HepG2 (cell line): ENCODE measurements around the gene CRKL. TPM values are rescaled to one million over a fixed set of nuclear protein-coding genes. Genes with fewer than 3 reads are reported as not detected.

Experiments
- CEBPB ChIP-seq: IDR thresholded peaks from 2 replicates; pipeline ENCODE4 v1.6.1; 2011; ENCODE audit warnings: low read depth, low read length, improper control_type of control experiment, borderline replicate concordance
- CEBPG ChIP-seq: IDR thresholded peaks from 2 replicates; pipeline ENCODE4 v1.6.1; 2016
- CREB1 ChIP-seq, 2 experiments: fragments of 450-650 bp in 1 of 2; IDR thresholded peaks; 2 replicates each; pipeline ENCODE4 v1.6.1; 2016 to 2017; ENCODE audit warnings: control low read depth in 1 of 2, mild to moderate bottlenecking in 1 of 2, missing compliant biosample characterization in 1 of 2, missing genetic modification characterization in 1 of 2
- ELF1 ChIP-seq: sonication (generic); formaldehyde crosslinking; IDR thresholded peaks from 2 replicates; pipeline ENCODE4 v1.4.0; 2020; ENCODE audit warnings: missing genetic modification reagents
- EP300 ChIP-seq, 3 experiments: sonication (generic) in 1 of 3; formaldehyde crosslinking in 1 of 3; IDR thresholded peaks; 2 replicates each; pipeline versions ENCODE4 v1.5.1 to v1.6.1; 2011 to 2020; ENCODE audit warnings: low read depth in 2 of 3, low read length in 2 of 3, borderline replicate concordance in 1 of 3, improper control_type of control experiment in 1 of 3, mild to moderate bottlenecking in 1 of 3, missing genetic modification reagents in 1 of 3, moderate library complexity in 1 of 3
- FOSL1 ChIP-seq: sonication (generic); formaldehyde crosslinking; IDR thresholded peaks from 2 replicates; pipeline ENCODE4 v1.9.0; 2021; ENCODE audit warnings: missing genetic modification reagents, borderline replicate concordance
- FOSL2 ChIP-seq: sonication (generic); formaldehyde crosslinking; IDR thresholded peaks from 2 replicates; pipeline ENCODE4 v1.4.0; 2020; ENCODE audit warnings: missing genetic modification reagents
- GATAD2A ChIP-seq: IDR thresholded peaks from 2 replicates; pipeline ENCODE4 v1.6.1; 2016
- KAT8 ChIP-seq: IDR thresholded peaks from 2 replicates; pipeline ENCODE4 v1.6.1; 2016; ENCODE audit warnings: missing genetic modification reagents, missing compliant biosample characterization
- NFE2L1 ChIP-seq: sonication (generic); formaldehyde crosslinking; IDR thresholded peaks from 2 replicates; pipeline ENCODE4 v1.4.0; 2020; ENCODE audit warnings: missing genetic modification reagents, mild to moderate bottlenecking, borderline replicate concordance
- NR1H2 ChIP-seq: sonication (generic); formaldehyde crosslinking; IDR thresholded peaks from 2 replicates; pipeline ENCODE4 v1.8.1; 2022; ENCODE audit warnings: low read depth, missing genetic modification reagents, borderline replicate concordance
- NR2C2 ChIP-seq: sonication (generic); formaldehyde crosslinking; IDR thresholded peaks from 2 replicates; pipeline ENCODE4 v1.4.0; 2020; ENCODE audit warnings: missing genetic modification reagents, mild to moderate bottlenecking, moderate library complexity, borderline replicate concordance
- RNF219 ChIP-seq: sonication (generic); formaldehyde crosslinking; IDR thresholded peaks from 2 replicates; pipeline ENCODE4 v1.5.0; 2020; ENCODE audit warnings: mild to moderate bottlenecking, missing genetic modification reagents
- SAP130 ChIP-seq: IDR thresholded peaks from 2 replicates; pipeline ENCODE4 v1.6.1; 2016; ENCODE audit warnings: low read depth
- SMAD3 ChIP-seq: sonication (generic); formaldehyde crosslinking; IDR thresholded peaks from 2 replicates; pipeline ENCODE4 v1.4.0; 2020; ENCODE audit warnings: missing genetic modification reagents
- ZBTB20 ChIP-seq: sonication (generic); formaldehyde crosslinking; IDR thresholded peaks from 2 replicates; pipeline ENCODE4 v1.8.1; 2023; ENCODE audit warnings: missing genetic modification reagents, low read depth, mild to moderate bottlenecking, borderline replicate concordance
- ZBTB25 ChIP-seq: IDR thresholded peaks from 2 replicates; pipeline ENCODE4 v1.6.1; 2018; ENCODE audit warnings: missing genetic modification reagents
- ZNF441 ChIP-seq: sonication (generic); formaldehyde crosslinking; IDR thresholded peaks from 2 replicates; pipeline ENCODE4 v1.7.0; 2021; ENCODE audit warnings: missing genetic modification reagents, borderline replicate concordance
- ZNF605 ChIP-seq: sonication (generic); formaldehyde crosslinking; IDR thresholded peaks from 2 replicates; pipeline ENCODE4 v1.8.0; 2022; ENCODE audit warnings: mild to moderate bottlenecking, missing genetic modification reagents
- ZNF644 ChIP-seq: IDR thresholded peaks from 2 replicates; pipeline ENCODE4 v1.6.1; 2016; ENCODE audit warnings: low read depth
- polyA plus RNA-seq, 8 experiments: library from polyadenylated mRNA; depleted of rRNA in 3 of 8; stranded (reverse) in 7 of 8; unstranded in 1 of 8; fragments of >200 nt; fragmentation: Illumina TruSeq in 4 of 8; extraction: Trizol in 4 of 8; gene quantifications; 2 replicates each; pipeline versions ENCODE4 v1.2.1 to v1.2.3, GENCODE V29; 2011 to 2016; ENCODE audit warnings: low read depth in 4 of 8, missing spikeins in 1 of 8, mixed read lengths in 1 of 8; ENCODE audit not compliant: insufficient read depth in 1 of 8
- total RNA-seq, 5 experiments: library from RNA; depleted of rRNA; stranded (reverse); fragments of >200 nt; fragmentation: Illumina TruSeq; extraction: Trizol; gene quantifications; 2 replicates each; pipeline ENCODE4 v1.2.3, GENCODE V29; 2016; ENCODE audit warnings: low read depth in 1 of 5
- TF ChIP-seq, protein P1 (sequence below): sonication (generic); formaldehyde crosslinking; IDR thresholded peaks from 2 replicates; pipeline ENCODE4 v1.5.0; 2020; ENCODE audit warnings: missing genetic modification reagents, mild to moderate bottlenecking, borderline replicate concordance
- TF ChIP-seq, protein P2 (sequence below), 2 experiments: fragments of 450-650 bp in 1 of 2; sonication (generic) in 1 of 2; formaldehyde crosslinking; IDR thresholded peaks; 2 replicates each; pipeline versions ENCODE4 v1.5.0 to v1.8.0; 2020 to 2022; ENCODE audit warnings: mild to moderate bottlenecking in 1 of 2, missing genetic modification reagents in 1 of 2

Gene CRKL
- total and polyA plus RNA-seq, 2 of the 13 experiments (the other 11 are each of a cell fraction or from before 2014, with no cell fraction given) = 37.4 to 60.6 TPM

DNA sequence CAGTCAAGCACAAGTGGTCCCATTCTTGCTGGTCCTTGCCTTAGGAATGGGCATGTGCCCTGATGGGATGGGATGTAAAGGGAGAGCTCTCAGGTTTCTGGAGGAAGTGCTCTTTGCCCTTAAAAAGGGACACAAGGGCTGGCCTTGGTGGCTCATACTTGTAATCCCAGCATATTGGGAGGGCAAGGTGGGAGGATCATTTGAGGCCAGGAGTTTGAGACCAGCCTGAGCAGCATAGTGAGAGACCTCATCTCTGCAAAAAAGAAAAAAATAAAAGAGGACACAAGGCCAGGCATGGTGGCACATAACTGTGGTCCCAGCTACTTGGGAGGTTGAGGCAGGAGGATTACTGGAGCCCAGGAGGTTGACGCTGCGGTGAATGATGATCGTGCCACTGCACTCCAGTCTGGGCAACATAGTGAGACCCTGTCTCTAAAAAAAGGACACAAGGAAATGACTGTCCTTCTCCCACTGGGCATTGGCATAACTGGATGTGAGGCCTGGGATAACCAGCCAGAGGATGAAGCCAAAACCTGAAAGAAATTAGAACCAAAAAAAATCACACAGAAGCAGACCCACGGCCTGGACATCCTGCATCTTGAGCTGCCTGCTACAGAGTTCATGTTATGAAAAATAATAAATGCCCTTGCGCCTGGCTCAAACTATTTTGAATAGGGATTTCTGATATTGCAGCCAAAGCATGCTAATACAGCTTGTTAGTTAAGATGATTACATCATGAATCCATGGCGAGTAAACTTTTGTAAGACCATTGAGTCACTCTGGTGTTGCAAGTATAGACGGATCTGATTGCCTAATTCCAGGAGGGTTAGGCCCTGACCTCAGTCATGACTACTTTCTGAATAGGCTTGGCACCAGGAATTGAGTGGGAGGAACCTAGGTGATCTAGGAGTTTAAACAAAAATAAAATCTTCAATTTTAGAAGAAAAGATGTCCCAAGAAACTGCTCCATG, 12.9 kb upstream of the CRKL start (continued):
- TF ChIP-seq ELF1 (CRISPR knock-in tag) (0 out of 2 replicates have a peak, but pooled peaks have one; percentile 10), ZNF605 (CRISPR knock-in tag) (no peak), SMAD3 (peak; percentile 65; the same call in 1 of the 2 replicates), NR2C2 (CRISPR knock-in tag) (peak; percentile 73; the same call in 1 of the 2 replicates), RNF219 (CRISPR knock-in tag) (no peak), EP300 (IDR thresholded peaks at IDR 0.05; ENCODE audit: low read depth in 2 of 2, low read length in 2 of 2) (peak in 1 of 2 experiments; percentile 39; a peak in 1 of 4 replicates), EP300 (CRISPR knock-in tag; IDR thresholded peaks at IDR 0.05; ENCODE audit: borderline replicate concordance) (0 out of 2 replicates have a peak, but pooled peaks have one; percentile 12), ZNF644 (0 out of 2 replicates have a peak, but pooled peaks have one; percentile 40), NR1H2 (CRISPR knock-in tag) (no peak), CREB1 (IDR thresholded peaks at IDR 0.05) (peak; percentile 20; the same call in 1 of the 2 replicates), CREB1 (CRISPR knock-in tag; IDR thresholded peaks at IDR 0.05) (no peak), FOSL2 (CRISPR knock-in tag) (peak; percentile 98), ZBTB25 (CRISPR knock-in tag) (0 out of 2 replicates have a peak, but pooled peaks have one; percentile 46), GATAD2A (CRISPR knock-in tag) (peak; percentile 89), SAP130 (CRISPR knock-in tag) (peak; percentile 46; the same call in 1 of the 2 replicates), FOSL1 (CRISPR knock-in tag) (peak; percentile 58; the same call in 1 of the 2 replicates), ZBTB20 (CRISPR knock-in tag) (no peak), ZNF441 (CRISPR knock-in tag) (no peak), CEBPB (peak; percentile 99), NFE2L1 (CRISPR knock-in tag) (no peak), CEBPG (CRISPR knock-in tag) (peak; percentile 88), KAT8 (CRISPR knock-in tag) (no peak)
- TF ChIP-seq, protein P1, sequence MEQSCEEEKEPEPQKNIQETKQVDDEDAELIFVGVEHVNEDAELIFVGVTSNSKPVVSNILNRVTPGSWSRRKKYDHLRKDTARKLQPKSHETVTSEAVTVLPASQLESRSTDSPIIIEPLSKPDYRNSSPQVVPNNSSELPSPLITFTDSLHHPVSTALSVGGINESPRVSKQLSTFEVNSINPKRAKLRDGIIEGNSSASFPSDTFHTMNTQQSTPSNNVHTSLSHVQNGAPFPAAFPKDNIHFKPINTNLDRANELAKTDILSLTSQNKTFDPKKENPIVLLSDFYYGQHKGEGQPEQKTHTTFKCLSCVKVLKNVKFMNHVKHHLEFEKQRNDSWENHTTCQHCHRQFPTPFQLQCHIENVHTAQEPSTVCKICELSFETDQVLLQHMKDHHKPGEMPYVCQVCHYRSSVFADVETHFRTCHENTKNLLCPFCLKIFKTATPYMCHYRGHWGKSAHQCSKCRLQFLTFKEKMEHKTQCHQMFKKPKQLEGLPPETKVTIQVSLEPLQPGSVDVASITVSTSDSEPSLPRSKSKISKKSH (CRISPR knock-in tag) = no peak
- TF ChIP-seq, protein P2, sequence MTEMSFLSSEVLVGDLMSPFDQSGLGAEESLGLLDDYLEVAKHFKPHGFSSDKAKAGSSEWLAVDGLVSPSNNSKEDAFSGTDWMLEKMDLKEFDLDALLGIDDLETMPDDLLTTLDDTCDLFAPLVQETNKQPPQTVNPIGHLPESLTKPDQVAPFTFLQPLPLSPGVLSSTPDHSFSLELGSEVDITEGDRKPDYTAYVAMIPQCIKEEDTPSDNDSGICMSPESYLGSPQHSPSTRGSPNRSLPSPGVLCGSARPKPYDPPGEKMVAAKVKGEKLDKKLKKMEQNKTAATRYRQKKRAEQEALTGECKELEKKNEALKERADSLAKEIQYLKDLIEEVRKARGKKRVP (CRISPR knock-in tag; IDR thresholded peaks at IDR 0.05) = peak in 1 of 2 experiments; percentile 97; a peak in 2 of 4 replicates
